Neural progenitor cell (in vitro differentiated cells): ENCODE results near the gene SUOX. TPM values are rescaled to one million over a fixed set of nuclear protein-coding genes. Genes with fewer than 3 reads are reported as not detected.

ENCODE experiments used
- DNase-seq: peaks from one replicate; pipeline ENCODE4 v3.0.0-alpha.2; 2016; ENCODE audit warnings: low spot score
- H2AFZ ChIP-seq: fragments of 200-600 bp; sonication (generic); replicated peaks from 2 replicates; pipeline ENCODE4 v1.6.1; 2016; ENCODE audit warnings: antibody characterized with exemption
- H3F3A ChIP-seq: fragments of 200-600 bp; sonication (generic); 2 replicates; pipeline ENCODE4 v1.6.1; 2016; ENCODE audit warnings: antibody characterized with exemption, low read depth
- H3K27ac ChIP-seq: fragments of 200-600 bp; sonication (generic); 2 replicates; pipeline ENCODE4 v1.5.1; 2016; ENCODE audit warnings: mild to moderate bottlenecking
- H3K27me3 ChIP-seq: fragments of 200-600 bp; sonication (generic); 2 replicates; pipeline ENCODE4 v1.6.1; 2016; ENCODE audit warnings: mild to moderate bottlenecking, moderate library complexity
- H3K36me3 ChIP-seq: fragments of 200-600 bp; sonication (generic); 2 replicates; pipeline ENCODE4 v1.5.1; 2016
- H3K4me1 ChIP-seq: fragments of 200-600 bp; sonication (generic); 2 replicates; pipeline ENCODE4 v1.6.1; 2016; ENCODE audit warnings: mixed run types
- H3K4me2 ChIP-seq: fragments of 200-600 bp; sonication (generic); 2 replicates; pipeline ENCODE4 v1.6.1; 2016
- H3K4me3 ChIP-seq: fragments of 200-600 bp; sonication (generic); 2 replicates; pipeline ENCODE4 v1.5.1; 2016
- H3K79me2 ChIP-seq: fragments of 200-600 bp; sonication (generic); 2 replicates; pipeline ENCODE4 v1.6.1; 2016; ENCODE audit warnings: low read depth
- H3K9ac ChIP-seq: fragments of 200-600 bp; sonication (generic); 2 replicates; pipeline ENCODE4 v1.6.1; 2016
- H3K9me3 ChIP-seq: fragments of 200-600 bp; sonication (generic); 2 replicates; pipeline ENCODE4 v1.5.1; 2016; ENCODE audit warnings: low read depth
- H4K20me1 ChIP-seq: fragments of 200-600 bp; sonication (generic); 2 replicates; pipeline ENCODE4 v1.6.1; 2016; ENCODE audit warnings: low read depth
- H3K27ac Mint-ChIP-seq: 3 replicates; pipeline ENCODE4 v1.8.0; 2021; ENCODE audit warnings: mixed read lengths
- H3K27me3 Mint-ChIP-seq: 2 replicates; pipeline ENCODE4 v1.8.0; 2022; ENCODE audit warnings: low read depth, mild to moderate bottlenecking, inconsistent platforms, moderate library complexity, mixed read lengths; ENCODE audit not compliant: insufficient read depth
- H3K36me3 Mint-ChIP-seq: 3 replicates; pipeline ENCODE4 v1.8.0; 2021; ENCODE audit warnings: mixed read lengths
- H3K4me1 Mint-ChIP-seq: 3 replicates; pipeline ENCODE4 v1.8.0; 2021; ENCODE audit warnings: mixed read lengths
- H3K4me3 Mint-ChIP-seq: 3 replicates; pipeline ENCODE4 v1.8.0; 2021; ENCODE audit warnings: mild to moderate bottlenecking, moderate library complexity, mixed read lengths
- H3K9me3 Mint-ChIP-seq: 3 replicates; pipeline ENCODE4 v1.8.0; 2020; ENCODE audit warnings: mixed read lengths
- CTCF ChIP-seq: fragments of 200-600 bp; sonication (generic); IDR thresholded peaks from 2 replicates; pipeline ENCODE4 v1.5.1; 2017; ENCODE audit warnings: antibody characterized with exemption, mild to moderate bottlenecking
- EZH2 ChIP-seq: fragments of 200-600 bp; sonication (generic); IDR thresholded peaks from 2 replicates; pipeline ENCODE4 v1.6.1; 2017; ENCODE audit warnings: antibody characterized with exemption, mild to moderate bottlenecking, moderate library complexity
- EZH2phosphoT487 ChIP-seq: fragments of 200-600 bp; sonication (generic); IDR thresholded peaks from 2 replicates; pipeline ENCODE4 v1.6.1; 2017; ENCODE audit warnings: antibody characterized with exemption
- total RNA-seq: library from RNA; depleted of rRNA; stranded (reverse); fragments of >200 nt; gene quantifications from 2 replicates; pipeline ENCODE4 v1.2.3, GENCODE V29; 2015; ENCODE audit warnings: low replicate concordance

Gene SUOX
- total RNA-seq, 1 donor from 2014 or later, result 17.5 TPM

- H3K36me3 ChIP-seq, result peaks cover 8% of the 10 kb centered on the region
- H3K4me3 ChIP-seq, result no peak overlapping the region
- Mint-ChIP-seq H3K27me3 (peaks cover 11% of the 10 kb centered on the region), H3K27ac (peak overlapping the region; percentile 52), H3K36me3 (peaks cover 11% of the 10 kb centered on the region), H3K9me3 (no peaks in the 10 kb centered on the region), H3K4me3 (no peak overlapping the region), H3K4me1 (peaks cover 15% of the 10 kb centered on the region)
- H4K20me1 ChIP-seq, result peaks cover 10% of the 10 kb centered on the region
- H3K27ac ChIP-seq, result no peak overlapping the region
- H3K4me2 ChIP-seq, result no peak overlapping the region
- no peaks in the 10 kb centered on the region for H3K27me3 ChIP-seq
- peaks cover 52% of the 10 kb centered on the region for H3F3A ChIP-seq
- TF ChIP-seq CTCF (no peak), EZH2phosphoT487 (no peak), EZH2 (no peak)
- DNase-seq, result no peak
- H3K9ac ChIP-seq, result no peak overlapping the region
- no peak overlapping the region for H2AFZ ChIP-seq
- peaks cover 7% of the 10 kb centered on the region for H3K4me1 ChIP-seq
- H3K9me3 ChIP-seq, result no peaks in the 10 kb centered on the region
- peaks cover 23% of the 10 kb centered on the region for H3K79me2 ChIP-seq
Observed at GRCh38 chr12:56046027-56046780, 49.1 kb downstream of the SUOX start.

- Histone ChIP-seq H3K9ac (no peak overlapping the region), H3K79me2 (no peaks in the 10 kb centered on the region), H2AFZ (no peak overlapping the region), H3K27ac (no peak overlapping the region), H3K4me2 (no peak overlapping the region), H4K20me1 (no peaks in the 10 kb centered on the region), H3K27me3 (no peaks in the 10 kb centered on the region), H3K9me3 (no peaks in the 10 kb centered on the region), H3F3A (no peaks in the 10 kb centered on the region), H3K4me3 (no peak overlapping the region), H3K4me1 (no peaks in the 10 kb centered on the region), H3K36me3 (no peaks in the 10 kb centered on the region)
- Mint-ChIP-seq H3K27me3 (peaks cover 2% of the 10 kb centered on the region), H3K36me3 (no peaks in the 10 kb centered on the region), H3K9me3 (no peaks in the 10 kb centered on the region), H3K27ac (no peak overlapping the region), H3K4me1 (no peaks in the 10 kb centered on the region), H3K4me3 (no peak overlapping the region)
- TF ChIP-seq EZH2phosphoT487 (no peak), CTCF (no peak), EZH2 (no peak)
- DNase-seq, result no peak
Observed at GRCh38 chr12:56053407-56053893, 56.4 kb downstream of the SUOX start.

Other genes with a start within 250 kb of the SUOX start
- 166 and 266 TPM in 2 replicates for gene SARNP, start 179.6 kb upstream of the SUOX start, total RNA-seq
- 12.5 and 16.0 TPM in 2 replicates for gene ORMDL2, start 179.2 kb upstream of the SUOX start, total RNA-seq
- 29.9 and 39.9 TPM in 2 replicates for gene DNAJC14, start 167.7 kb upstream of the SUOX start, total RNA-seq
- 0.13 and 0.28 TPM in 2 replicates for gene MMP19, start 154.3 kb upstream of the SUOX start, total RNA-seq
- gene PYM1, start 69.4 kb upstream of the SUOX start, total RNA-seq, result 44.6 and 72.5 TPM in 2 replicates
- gene DGKA, start 66.1 kb upstream of the SUOX start, total RNA-seq, result 24.1 and 27.0 TPM in 2 replicates
- 207 and 301 TPM in 2 replicates for gene PMEL, start 31.2 kb upstream of the SUOX start, total RNA-seq
- gene CDK2, start 30.4 kb upstream of the SUOX start, total RNA-seq, result 46.5 and 52.2 TPM in 2 replicates
- 62.9 and 64.5 TPM in 2 replicates for gene RAB5B, start 23.2 kb upstream of the SUOX start, total RNA-seq
- gene IKZF4, start 23.8 kb downstream of the SUOX start, total RNA-seq, result 2.1 and 4.4 TPM in 2 replicates
- gene RPS26, start 44.6 kb downstream of the SUOX start, total RNA-seq, result 721 and 819 TPM in 2 replicates
- 6.3 and 8.8 TPM in 2 replicates for gene ERBB3, start 82.9 kb downstream of the SUOX start, total RNA-seq
- 168 and 242 TPM in 2 replicates for gene PA2G4, start 107.3 kb downstream of the SUOX start, total RNA-seq
- 3,372 and 3,805 TPM in 2 replicates for gene RPL41, start 119.4 kb downstream of the SUOX start, total RNA-seq
- 10.3 and 10.8 TPM in 2 replicates for gene ZC3H10, start 121.0 kb downstream of the SUOX start, total RNA-seq
- 75.3 and 146 TPM in 2 replicates for gene ESYT1, start 131.0 kb downstream of the SUOX start, total RNA-seq
- 131 and 198 TPM in 2 replicates for gene MYL6B, start 155.3 kb downstream of the SUOX start, total RNA-seq
- 1,139 and 1,233 TPM in 2 replicates for gene MYL6, start 161.1 kb downstream of the SUOX start, total RNA-seq
- 92.3 and 103 TPM in 2 replicates for gene SMARCC2, start 192.2 kb downstream of the SUOX start, total RNA-seq
- gene RNF41, start 224.6 kb downstream of the SUOX start, total RNA-seq, result 52.1 and 68.9 TPM in 2 replicates
- gene NABP2, start 227.1 kb downstream of the SUOX start, total RNA-seq, result 27.9 and 40.9 TPM in 2 replicates
- 0.54 and 1.5 TPM in 2 replicates for gene SLC39A5, start 232.8 kb downstream of the SUOX start, total RNA-seq